Measurements from ENCODE around the gene PRELP. TPM values are rescaled to one million over a fixed set of nuclear protein-coding genes. Genes with fewer than 3 reads are reported as not detected.

The PRELP gene
- total and polyA plus RNA-seq, 2 of the 8 experiments (the other 6 are each of a cell fraction or from before 2014, with no cell fraction given), result 0.13 to 0.23 TPM

- H3K9me3 ChIP-seq (ENCODE audit: insufficient read depth in 2 of 2, low read depth in 1 of 2, low read length in 1 of 2), result no peaks in the 10 kb centered on the region
- H3K23me2 ChIP-seq (ENCODE audit: low read depth, low read length), result peaks cover 9% of the 10 kb centered on the region; the same call in 1 of the 2 replicates
- H3K79me2 ChIP-seq (ENCODE audit: control insufficient read depth in 1 of 2, insufficient read depth in 2 of 2, low read length in 2 of 2), result no peaks in the 10 kb centered on the region
- no peak overlapping the region for H3K27ac ChIP-seq (ENCODE audit: low read depth, low read length)
- H3K27me3 ChIP-seq (replicated peaks in 1 of 4; ENCODE audit: control insufficient read depth in 3 of 4, extremely low read depth in 1 of 4, insufficient read depth in 3 of 4, low read length in 3 of 4), result peaks cover 3 to 22% (median 21%) of the 10 kb centered on the region in 4 experiments
- H4K91ac ChIP-seq (replicated peaks; ENCODE audit: insufficient read length, low read length), result peak overlapping the region; percentile 26
- no peak overlapping the region; the same call in 1 of the 2 replicates for H2BK20ac ChIP-seq (ENCODE audit: low read length)
- FAIRE-seq, result no peak
- no peak overlapping the region for H3K4me3 ChIP-seq (ENCODE audit: extremely low read depth in 1 of 4, insufficient read depth in 2 of 4, low read depth in 3 of 4, low read length in 4 of 4)
- ChIA-PET CTCF (ENCODE audit: partially characterized antibody) (interaction anchor here (1.7 to 13.3 kb wide), 3 partner anchors 18 to 52 kb away, joined by 3 to 108 read pairs (median 11); no protein-coding TSS in a partner anchor), POLR2A (ENCODE audit: partially characterized antibody) (no interaction called here)
- no peak overlapping the region for H3K14ac ChIP-seq (ENCODE audit: insufficient read length)
- no peak overlapping the region for H2BK15ac ChIP-seq (ENCODE audit: low read length)
- no peak overlapping the region for H3K23ac ChIP-seq (ENCODE audit: insufficient read length)
- no peak overlapping the region; the same call in 1 of the 2 replicates for H2AK5ac ChIP-seq (ENCODE audit: low read depth, low read length)
- no peak overlapping the region for H4K8ac ChIP-seq (ENCODE audit: extremely low read depth, insufficient read depth, low read length)
- no peak overlapping the region for H2BK5ac ChIP-seq (ENCODE audit: low read depth, low read length)
- no peak overlapping the region for H2AFZ ChIP-seq (ENCODE audit: low read length)
- no peak overlapping the region; the same call in 1 of the 2 replicates for H2BK12ac ChIP-seq (ENCODE audit: low read depth, low read length)
- no peak overlapping the region for H4K5ac ChIP-seq (ENCODE audit: insufficient read length, low read depth, low read length)
- peak overlapping the region; percentile 12 to 33; a peak in 1 of 4 replicates for H3K4me2 ChIP-seq (ENCODE audit: insufficient read depth in 1 of 2, low read depth in 2 of 2, low read length in 2 of 2)
- H3K79me1 ChIP-seq (ENCODE audit: low read depth, low read length), result peaks cover 4% of the 10 kb centered on the region; the same call in 1 of the 2 replicates
- no peak overlapping the region for H3K56ac ChIP-seq (replicated peaks; ENCODE audit: insufficient read length, low read depth, low read length)
- no peak for TF ChIP-seq SIN3A (conservative IDR thresholded peaks at IDR 0.05 in 1 of 2, IDR thresholded peaks at IDR 0.05 in 1 of 2; ENCODE audit: low read depth in 1 of 2, low read length in 2 of 2)
- TF ChIP-seq FOSL1 (IDR thresholded peaks at IDR 0.05; ENCODE audit: insufficient read depth, low read depth, low read length), result no peak
- no peak for TF ChIP-seq CTBP2 (IDR thresholded peaks at IDR 0.05; ENCODE audit: borderline replicate concordance, insufficient read depth, insufficient read length, low read length)
- no peak for TF ChIP-seq SIX5 (IDR thresholded peaks at IDR 0.05; ENCODE audit: low read depth, low read length)
- TF ChIP-seq CBX8 (IDR thresholded peaks at IDR 0.05; ENCODE audit: borderline replicate concordance, low read depth, low read length), result no peak
- no peak for TF ChIP-seq BACH1 (IDR thresholded peaks at IDR 0.05; ENCODE audit: low read length)
- no peak for TF ChIP-seq CHD1 (IDR thresholded peaks at IDR 0.05; ENCODE audit: low read depth, low read length)
- no peak for TF ChIP-seq CREB1 (IDR thresholded peaks at IDR 0.05)
- TF ChIP-seq ATF2 (IDR thresholded peaks at IDR 0.05; ENCODE audit: low read length), result no peak
- WGBS, 2 experiments (ENCODE audit: extremely low coverage in 1 of 2, insufficient coverage in 1 of 2, insufficient read length in 1 of 2, insufficient replicate concordance in 2 of 2, low coverage in 1 of 2, low lambda C conversion rate in 2 of 2, missing lambda C conversion rate in 1 of 2), result 69% methylated on average over 4 of the region's 4 CpGs; no CpG with 5 or more reads in 1 of the 2 experiments
- H3K36me3 ChIP-seq (ENCODE audit: control insufficient read depth in 2 of 4, insufficient read depth in 4 of 4, low read length in 3 of 4), result no peaks in the 10 kb centered on the region
- no peak overlapping the region for H3K18ac ChIP-seq (ENCODE audit: extremely low read depth, low read length)
- H4K20me1 ChIP-seq (replicated peaks in 1 of 2; ENCODE audit: control insufficient read depth in 1 of 2, insufficient read depth in 2 of 2, low read length in 2 of 2), result peaks cover 0 to 2% of the 10 kb centered on the region in 2 experiments
- H2BK120ac ChIP-seq (replicated peaks; ENCODE audit: low read depth, low read length), result no peak overlapping the region
- no peak overlapping the region for H3K4ac ChIP-seq (replicated peaks; ENCODE audit: insufficient read length, low read depth, low read length)
- H3K9ac ChIP-seq (replicated peaks in 1 of 4; ENCODE audit: extremely low read depth in 1 of 4, low read depth in 3 of 4, low read length in 3 of 4), result no peak overlapping the region
- DNase-seq (ENCODE audit: low read depth in 1 of 2, low spot score in 2 of 2), result no peak
- H3K4me1 ChIP-seq (replicated peaks in 1 of 4; ENCODE audit: control insufficient read depth in 3 of 4, insufficient read depth in 4 of 4, low read length in 3 of 4), result peaks cover 17 to 35% (median 28%) of the 10 kb centered on the region in 4 experiments
Measured at GRCh38 chr1:203524824-203525223, 49.2 kb downstream of the PRELP start.
